Activated T-helper 2 cell treated with anti-CD3 and anti-CD28 coated beads, Interferon-gamma antibody, Interleukin-2, Interleukin-4, amounts not matched to agents 10 μg/mL and 5 μg/mL and 100 μg/mL, durations not matched to agents 14 hours and 24 hours and 36 hours (primary cell): ENCODE data around the gene LIPC. TPM values are rescaled to one million over a fixed set of nuclear protein-coding genes. Genes with fewer than 3 reads are reported as not detected.

ENCODE experiments used
- DNase-seq: peaks from one replicate; pipeline ENCODE4 v3.0.0; 2021; ENCODE audit warnings: low spot score
- H3K27ac Mint-ChIP-seq: one replicate; pipeline ENCODE4 v1.8.0; 2021; ENCODE audit warnings: mixed read lengths
- H3K27me3 Mint-ChIP-seq: one replicate; pipeline ENCODE4 v1.8.0; 2021; ENCODE audit warnings: low read depth, mixed read lengths
- H3K36me3 Mint-ChIP-seq: one replicate; pipeline ENCODE4 v1.8.0; 2021; ENCODE audit warnings: low read depth, mixed read lengths
- H3K4me1 Mint-ChIP-seq: one replicate; pipeline ENCODE4 v1.8.0; 2021; ENCODE audit warnings: low read depth, mixed read lengths
- H3K4me3 Mint-ChIP-seq: one replicate; pipeline ENCODE4 v1.8.0; 2021; ENCODE audit warnings: low read depth, mild to moderate bottlenecking, moderate library complexity, mixed read lengths
- H3K9me3 Mint-ChIP-seq: one replicate; pipeline ENCODE4 v1.8.0; 2021; ENCODE audit warnings: mixed read lengths
- intact Hi-C: fragments of 100-400 bp; cut with micrococcal nuclease; formaldehyde crosslinking; loops from one replicate; pipeline ENCODE4 v1.15.1; 2023
- total RNA-seq: library from RNA; stranded (reverse); gene quantifications from 2 replicates; pipeline ENCODE4 v1.2.3, GENCODE V29; 2022

Gene LIPC
- total RNA-seq, 1 donor from 2014 or later: 1.7 TPM

- intact Hi-C loops: loop anchor here (1.0 to 5.0 kb wide), 2 partner anchors 34 to 221 kb away; partner anchors contain the start of gene MINDY2
- Mint-ChIP-seq H3K36me3 (peaks cover 3% of the 10 kb centered on the region), H3K27me3 (no peaks in the 10 kb centered on the region), H3K27ac (peak overlapping the region; percentile 91), H3K9me3 (no peaks in the 10 kb centered on the region), H3K4me3 (peak overlapping the region; percentile 16), H3K4me1 (peaks cover 45% of the 10 kb centered on the region)
- DNase-seq: peak; percentile 31
Observed at GRCh38 chr15:58551084-58551763, 119.4 kb downstream of the LIPC start.

- no peaks in the 10 kb centered on the region for H3K36me3 Mint-ChIP-seq
- no peaks in the 10 kb centered on the region for H3K27me3 Mint-ChIP-seq
- peaks cover 39% of the 10 kb centered on the region for H3K4me1 Mint-ChIP-seq
- peak overlapping the region; percentile 91 for H3K27ac Mint-ChIP-seq
- intact Hi-C loops: loop anchor here (1.0 to 5.0 kb wide), 2 partner anchors 35 to 220 kb away; partner anchors contain the start of gene MINDY2
- no peak overlapping the region for H3K4me3 Mint-ChIP-seq
- no peak for DNase-seq
- H3K9me3 Mint-ChIP-seq: no peaks in the 10 kb centered on the region
Observed at GRCh38 chr15:58551764-58552504, 120.1 kb downstream of the LIPC start.

GRCh38 chr15:58552505-58553364 is 120.9 kb downstream of the LIPC start:
- intact Hi-C loops: loop anchor here (5.0 kb wide), 1 partner anchor 220 kb away; the partner anchor contains the start of gene MINDY2
- H3K4me1 Mint-ChIP-seq: peaks cover 36% of the 10 kb centered on the region
- no peak overlapping the region for H3K27ac Mint-ChIP-seq
- no peak for DNase-seq
- H3K9me3 Mint-ChIP-seq: no peaks in the 10 kb centered on the region
- no peak overlapping the region for H3K4me3 Mint-ChIP-seq
- H3K36me3 Mint-ChIP-seq: no peaks in the 10 kb centered on the region
- no peaks in the 10 kb centered on the region for H3K27me3 Mint-ChIP-seq

GRCh38 chr15:58553365-58553918 is 121.7 kb downstream of the LIPC start:
- Mint-ChIP-seq H3K27ac (no peak overlapping the region), H3K9me3 (no peaks in the 10 kb centered on the region), H3K4me3 (no peak overlapping the region), H3K27me3 (no peaks in the 10 kb centered on the region), H3K36me3 (no peaks in the 10 kb centered on the region), H3K4me1 (peaks cover 33% of the 10 kb centered on the region)
- no peak for DNase-seq
- intact Hi-C loops: loop anchor here (5.0 kb wide), 1 partner anchor 219 kb away; the partner anchor contains the start of gene MINDY2

GRCh38 chr15:58554758-58555157 is 123.0 kb downstream of the LIPC start:
- Mint-ChIP-seq H3K4me1 (peaks cover 33% of the 10 kb centered on the region), H3K4me3 (no peak overlapping the region), H3K9me3 (no peaks in the 10 kb centered on the region), H3K36me3 (no peaks in the 10 kb centered on the region), H3K27me3 (no peaks in the 10 kb centered on the region), H3K27ac (no peak overlapping the region)
- DNase-seq: no peak
- intact Hi-C loops: loop anchor here (5.0 kb wide), 1 partner anchor 218 kb away; the partner anchor contains the start of gene MINDY2

GRCh38 chr15:58555162-58556027 is 123.6 kb downstream of the LIPC start:
- no peak for DNase-seq
- Mint-ChIP-seq H3K36me3 (no peaks in the 10 kb centered on the region), H3K27ac (no peak overlapping the region), H3K27me3 (no peaks in the 10 kb centered on the region), H3K4me3 (no peak overlapping the region), H3K9me3 (no peaks in the 10 kb centered on the region), H3K4me1 (peaks cover 27% of the 10 kb centered on the region)
- intact Hi-C loops: no loop called here

- H3K4me1 Mint-ChIP-seq: peaks cover 24% of the 10 kb centered on the region
- no peak overlapping the region for H3K27ac Mint-ChIP-seq
- H3K4me3 Mint-ChIP-seq: no peak overlapping the region
- intact Hi-C loops: no loop called here
- no peaks in the 10 kb centered on the region for H3K9me3 Mint-ChIP-seq
- no peaks in the 10 kb centered on the region for H3K27me3 Mint-ChIP-seq
- no peaks in the 10 kb centered on the region for H3K36me3 Mint-ChIP-seq
- DNase-seq: no peak
Observed at GRCh38 chr15:58556028-58556361, 124.2 kb downstream of the LIPC start.

- Mint-ChIP-seq H3K4me1 (peaks cover 18% of the 10 kb centered on the region), H3K27me3 (no peaks in the 10 kb centered on the region), H3K27ac (no peak overlapping the region), H3K36me3 (no peaks in the 10 kb centered on the region), H3K4me3 (no peak overlapping the region), H3K9me3 (no peaks in the 10 kb centered on the region)
- no peak for DNase-seq
- intact Hi-C loops: no loop called here
Observed at GRCh38 chr15:58556541-58556940, 124.8 kb downstream of the LIPC start.

GRCh38 chr15:58558777-58559176 is 127.0 kb downstream of the LIPC start:
- Mint-ChIP-seq H3K27ac (no peak overlapping the region), H3K36me3 (no peaks in the 10 kb centered on the region), H3K27me3 (no peaks in the 10 kb centered on the region), H3K4me1 (peaks cover under 1% of the 10 kb centered on the region), H3K4me3 (no peak overlapping the region), H3K9me3 (no peaks in the 10 kb centered on the region)
- no peak for DNase-seq
- intact Hi-C loops: no loop called here

- Mint-ChIP-seq H3K4me3 (no peak overlapping the region), H3K9me3 (no peaks in the 10 kb centered on the region), H3K27me3 (no peaks in the 10 kb centered on the region), H3K4me1 (no peaks in the 10 kb centered on the region), H3K27ac (no peak overlapping the region), H3K36me3 (no peaks in the 10 kb centered on the region)
- intact Hi-C loops: no loop called here
- DNase-seq: no peak
Observed at GRCh38 chr15:58559904-58560588, 128.3 kb downstream of the LIPC start.

GRCh38 chr15:58561321-58561720 is 129.5 kb downstream of the LIPC start:
- no peak for DNase-seq
- Mint-ChIP-seq H3K4me3 (no peak overlapping the region), H3K9me3 (no peaks in the 10 kb centered on the region), H3K36me3 (no peaks in the 10 kb centered on the region), H3K27ac (no peak overlapping the region), H3K4me1 (no peaks in the 10 kb centered on the region), H3K27me3 (no peaks in the 10 kb centered on the region)
- intact Hi-C loops: no loop called here
